NCI-H82 treated with DMSO at 0.1 percent for 48 hours (cell line): Measurements from ENCODE around the gene ITFG1.

Experiments
- DNase-seq: peaks from one replicate; lab custom pipeline; 2025; ENCODE audit not compliant: unreplicated experiment; lab: John Stamatoyannopoulos, UW

The ITFG1 gene

DNA sequence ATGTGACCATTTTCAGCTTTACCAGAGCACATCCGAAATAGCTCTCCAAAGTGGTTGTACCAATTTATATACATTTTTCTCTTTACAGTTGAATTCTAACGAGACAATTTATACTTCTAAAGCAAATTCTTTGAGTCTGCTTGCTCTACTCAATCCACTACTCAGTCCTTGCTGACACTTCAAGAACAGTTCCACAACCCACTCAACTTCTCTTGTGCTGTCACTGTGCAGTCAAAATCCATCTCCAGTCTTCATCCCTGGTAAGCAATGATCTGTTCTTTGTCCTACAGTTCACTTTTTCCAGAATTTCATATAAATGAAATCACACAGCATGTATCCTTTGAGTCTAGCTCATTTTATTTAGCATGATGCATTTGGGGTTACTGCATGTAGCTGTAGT lies 347.7 kb downstream of the ITFG1 start:
- no peak for DNase-seq

DNA sequence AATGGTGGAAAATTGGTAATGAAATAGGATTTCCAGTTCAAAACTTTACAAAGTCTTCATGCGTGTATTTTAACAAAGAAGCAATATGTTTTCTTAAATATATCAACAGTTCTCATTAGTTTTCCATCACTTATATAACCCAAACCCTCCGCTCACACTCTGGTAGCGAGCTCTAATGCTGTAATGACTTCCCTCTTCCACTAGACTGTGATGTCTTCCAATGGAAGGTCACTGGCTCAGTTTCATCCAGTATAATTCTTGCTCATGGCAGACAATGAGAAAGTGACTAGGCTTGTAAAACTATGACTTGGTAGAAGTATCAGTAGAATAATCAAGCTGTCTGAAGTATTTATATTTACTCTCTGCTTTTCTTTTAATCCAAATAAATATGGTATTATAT lies 349.9 kb downstream of the ITFG1 start:
- DNase-seq: no peak

DNA sequence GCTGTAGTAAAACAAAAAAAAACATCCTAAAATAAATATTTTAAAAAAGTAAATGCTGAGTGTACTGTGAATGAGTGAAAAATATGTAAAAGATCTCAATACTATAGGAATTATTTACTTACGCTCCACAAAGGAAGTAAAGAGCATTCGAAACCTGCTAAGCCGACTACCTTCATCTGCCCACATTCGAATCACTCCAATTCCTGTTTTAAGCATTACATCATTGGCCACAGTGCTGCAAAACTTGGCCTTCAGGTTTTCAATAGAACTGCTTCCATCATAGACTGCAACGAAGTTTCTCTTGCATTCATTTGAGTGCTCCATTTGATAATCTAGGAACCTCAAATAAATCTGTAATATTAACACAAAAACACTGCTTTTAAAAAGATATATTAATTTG lies 351.5 kb downstream of the ITFG1 start:
- DNase-seq: no peak
